H9 (cell line): ENCODE data around the gene KCND1. TPM values are rescaled to one million over a fixed set of nuclear protein-coding genes. Genes with fewer than 3 reads are reported as not detected.

ENCODE experiments used
- DNase-seq: peaks from one replicate; pipeline ENCODE4 v3.0.0-alpha.2; 2017
- H2AFZ ChIP-seq: one replicate; pipeline ENCODE4 v1.6.1; 2013; ENCODE audit warnings: mild to moderate bottlenecking, low read length, control low read depth, moderate library complexity
- H2AK5ac ChIP-seq: 2 replicates; pipeline ENCODE4 v1.6.1; 2013; ENCODE audit warnings: low read length, control low read depth, mixed read lengths; ENCODE audit not compliant: insufficient read length
- H2BK120ac ChIP-seq: one replicate; pipeline ENCODE4 v1.6.1; 2013; ENCODE audit warnings: low read depth, mild to moderate bottlenecking, low read length, control low read depth, inconsistent platforms; ENCODE audit not compliant: poor library complexity, severe bottlenecking
- H2BK12ac ChIP-seq: 2 replicates; pipeline ENCODE4 v1.6.1; 2013; ENCODE audit warnings: low read length, control low read depth, mixed read lengths, low read depth; ENCODE audit not compliant: insufficient read length
- H2BK15ac ChIP-seq: 2 replicates; pipeline ENCODE4 v1.6.1; 2013; ENCODE audit warnings: low read depth, low read length, control low read depth
- H2BK20ac ChIP-seq: one replicate; pipeline ENCODE4 v1.6.1; 2013; ENCODE audit warnings: low read depth, mild to moderate bottlenecking, low read length, control low read depth, inconsistent platforms; ENCODE audit not compliant: poor library complexity, severe bottlenecking
- H2BK5ac ChIP-seq: 2 replicates; pipeline ENCODE4 v1.6.1; 2013; ENCODE audit warnings: low read length, control low read depth, mixed read lengths; ENCODE audit not compliant: insufficient read length
- H3K14ac ChIP-seq: 2 replicates; pipeline ENCODE4 v1.6.1; 2013; ENCODE audit warnings: low read length, control low read depth; ENCODE audit not compliant: insufficient read depth
- H3K18ac ChIP-seq: 2 replicates; pipeline ENCODE4 v1.6.1; 2013; ENCODE audit warnings: low read depth, mild to moderate bottlenecking, mixed read lengths, low read length, control low read depth; ENCODE audit not compliant: insufficient read length
- H3K23ac ChIP-seq: 2 replicates; pipeline ENCODE4 v1.6.1; 2013; ENCODE audit warnings: low read length, control low read depth, mixed read lengths, low read depth; ENCODE audit not compliant: insufficient read length
- H3K23me2 ChIP-seq: 2 replicates; pipeline ENCODE4 v1.6.1; 2013; ENCODE audit warnings: low read depth, mild to moderate bottlenecking, mixed read lengths, low read length, control low read depth; ENCODE audit not compliant: insufficient read length, poor library complexity, severe bottlenecking
- H3K27ac ChIP-seq: 2 replicates; pipeline ENCODE4 v1.5.1; 2013; ENCODE audit warnings: low read length, control low read depth, mixed read lengths, low read depth; ENCODE audit not compliant: insufficient read length
- H3K27me3 ChIP-seq: 2 replicates; pipeline ENCODE4 v1.6.1; 2013; ENCODE audit warnings: low read length, control low read depth, inconsistent platforms; ENCODE audit not compliant: insufficient read depth
- H3K4ac ChIP-seq: 2 replicates; pipeline ENCODE4 v1.6.1; 2013; ENCODE audit warnings: low read depth, mild to moderate bottlenecking, control low read depth, inconsistent platforms, low read length, moderate library complexity
- H3K4me1 ChIP-seq: 2 replicates; pipeline ENCODE4 v1.6.1; 2013; ENCODE audit warnings: low read length, control low read depth, inconsistent platforms; ENCODE audit not compliant: insufficient read depth
- H3K4me2 ChIP-seq: 2 replicates; pipeline ENCODE4 v1.6.1; 2013; ENCODE audit warnings: low read length, control low read depth, mixed read lengths; ENCODE audit not compliant: insufficient read length, insufficient read depth
- H3K56ac ChIP-seq: 2 replicates; pipeline ENCODE4 v1.6.1; 2013; ENCODE audit warnings: low read depth, mild to moderate bottlenecking, mixed read lengths, low read length, control low read depth; ENCODE audit not compliant: insufficient read length
- H3K79me1 ChIP-seq: 2 replicates; pipeline ENCODE4 v1.6.1; 2013; ENCODE audit warnings: low read depth, mild to moderate bottlenecking, moderate library complexity, low read length, control low read depth, inconsistent platforms; ENCODE audit not compliant: insufficient read depth, poor library complexity, severe bottlenecking
- H3K79me2 ChIP-seq: 2 replicates; pipeline ENCODE4 v1.6.1; 2013; ENCODE audit warnings: low read length, control low read depth, inconsistent platforms; ENCODE audit not compliant: insufficient read depth
- H3K9ac ChIP-seq: 2 replicates; pipeline ENCODE4 v1.6.1; 2013; ENCODE audit warnings: low read length, control low read depth, mixed read lengths; ENCODE audit not compliant: insufficient read length; ENCODE audit errors: extremely low read depth
- H3K9me3 ChIP-seq: one replicate; pipeline ENCODE4 v1.6.1; 2013; ENCODE audit warnings: low read depth, low read length, inconsistent platforms; ENCODE audit not compliant: control insufficient read depth
- H3T11ph ChIP-seq: one replicate; pipeline ENCODE4 v1.6.1; 2013; ENCODE audit warnings: mild to moderate bottlenecking, low read length, control low read depth, inconsistent platforms
- H4K20me1 ChIP-seq: one replicate; pipeline ENCODE4 v1.6.1; 2013; ENCODE audit not compliant: control insufficient read depth, insufficient read length, insufficient read depth
- H4K5ac ChIP-seq: 2 replicates; pipeline ENCODE4 v1.6.1; 2013; ENCODE audit warnings: low read depth, mild to moderate bottlenecking, mixed read lengths, low read length, control low read depth; ENCODE audit not compliant: insufficient read length
- H4K8ac ChIP-seq: replicated peaks from 2 replicates; pipeline ENCODE4 v1.6.1; 2013; ENCODE audit warnings: low read length, control low read depth, mixed read lengths, low read depth; ENCODE audit not compliant: insufficient read length
- H4K91ac ChIP-seq: 2 replicates; pipeline ENCODE4 v1.6.1; 2013; ENCODE audit warnings: low read depth, mild to moderate bottlenecking, moderate library complexity, mixed read lengths, low read length, control low read depth; ENCODE audit not compliant: insufficient read length
- H3K27ac Mint-ChIP-seq, 3 experiments: 2 replicates in 2 of 3; 3 replicates in 1 of 3; pipeline ENCODE4 v1.8.0; 2020 to 2021; ENCODE audit warnings: mixed read lengths in 3 of 3, mild to moderate bottlenecking in 1 of 3, moderate library complexity in 1 of 3
- H3K27me3 Mint-ChIP-seq: 2 replicates; pipeline ENCODE4 v1.8.0; 2021; ENCODE audit warnings: low read depth, mild to moderate bottlenecking, moderate library complexity, mixed read lengths
- H3K36me3 Mint-ChIP-seq, 3 experiments: 2 replicates in 2 of 3; 3 replicates in 1 of 3; pipeline ENCODE4 v1.8.0; 2020 to 2021; ENCODE audit warnings: low read depth in 3 of 3, mixed read lengths in 3 of 3; ENCODE audit not compliant: insufficient read depth in 1 of 3
- H3K4me1 Mint-ChIP-seq, 2 experiments: 2 replicates each; pipeline ENCODE4 v1.8.0; 2020; ENCODE audit warnings: mixed read lengths in 2 of 2
- H3K4me3 Mint-ChIP-seq, 2 experiments: 2 replicates in 1 of 2; 3 replicates in 1 of 2; pipeline ENCODE4 v1.8.0; 2020 to 2021; ENCODE audit warnings: mild to moderate bottlenecking in 2 of 2, mixed read lengths in 2 of 2, moderate library complexity in 1 of 2
- H3K9me3 Mint-ChIP-seq, 2 experiments: 2 replicates in 1 of 2; 3 replicates in 1 of 2; pipeline ENCODE4 v1.8.0; 2020; ENCODE audit warnings: mild to moderate bottlenecking in 2 of 2, mixed read lengths in 2 of 2, moderate library complexity in 1 of 2
- WGBS: extraction: QIAGEN DNeasy Blood & Tissue Kit; methylation state at CpG from one replicate; pipeline ENCODE4 v1.1.7; 2013; ENCODE audit warnings: missing lambda C conversion rate, low lambda C conversion rate, mixed read lengths; ENCODE audit not compliant: insufficient read length; ENCODE audit errors: extremely low coverage; 5-methylcytosine and 5-hydroxymethylcytosine counted together
- total RNA-seq: library from RNA; stranded (reverse); gene quantifications from 2 replicates; pipeline ENCODE4 v1.2.1, GENCODE V29; 2021
- TF ChIP-seq, protein P1 (sequence below): fragments of 200-600 bp; sonication (generic); conservative IDR thresholded peaks from 3 replicates; pipeline ENCODE4 v1.8.0; 2021; ENCODE audit warnings: antibody characterized with exemption, mild to moderate bottlenecking

Gene KCND1
- total RNA-seq, 1 experiment from 2014 or later: 5.7 TPM

DNA sequence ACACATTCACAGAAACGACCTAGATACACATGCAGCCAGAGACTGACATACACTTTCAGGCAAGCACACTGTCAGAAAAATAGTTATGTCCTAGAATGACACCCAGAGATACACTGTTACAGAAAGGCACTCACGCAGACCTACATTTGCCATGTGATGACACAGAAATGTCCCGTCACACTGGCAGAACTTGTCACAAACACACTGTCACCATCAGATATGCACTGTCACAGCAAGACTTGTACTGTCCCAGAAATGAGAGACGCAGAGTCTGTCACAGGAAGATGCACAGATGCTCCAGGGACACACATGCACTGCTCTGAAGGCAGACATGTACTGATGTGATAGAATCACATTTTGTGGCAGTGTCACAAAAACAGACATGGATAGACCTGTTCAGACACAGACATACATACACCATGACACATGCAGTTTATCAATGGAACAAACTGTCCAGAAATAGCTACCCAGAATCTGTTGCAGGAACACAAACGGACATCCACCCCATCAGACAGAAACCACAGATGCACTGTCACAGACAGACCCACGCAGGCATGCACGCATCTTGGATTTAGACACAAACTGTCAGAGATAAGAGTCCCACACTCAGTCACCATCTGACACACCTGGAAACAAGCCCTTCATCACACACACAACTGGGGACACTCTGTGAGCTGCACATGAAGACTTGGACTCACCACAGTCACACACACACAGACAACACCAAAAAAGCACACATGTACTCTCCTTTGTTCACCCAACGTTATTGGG lies 51.5 kb downstream of the KCND1 start:
- no peaks in the 10 kb centered on the region for H3K9me3 ChIP-seq
- peaks cover 2% of the 10 kb centered on the region for H4K20me1 ChIP-seq
- H3K27ac ChIP-seq: peak overlapping the region; percentile 29
- H3K23ac ChIP-seq: no peak overlapping the region
- no peak overlapping the region for H4K8ac ChIP-seq
- H3K14ac ChIP-seq: no peak overlapping the region
- H3K4me1 ChIP-seq: peaks cover 11% of the 10 kb centered on the region; the same call in 1 of the 2 replicates
- H2BK20ac ChIP-seq: no peak overlapping the region
- H3K18ac ChIP-seq: no peak overlapping the region
- no peak overlapping the region for H2AFZ ChIP-seq
- H2BK120ac ChIP-seq: no peak overlapping the region
- peak overlapping the region; percentile 95 to 99 for H3K4me3 Mint-ChIP-seq
- no peaks in the 10 kb centered on the region for H3K27me3 ChIP-seq
- H3T11ph ChIP-seq: no peak overlapping the region
- H3K56ac ChIP-seq: no peak overlapping the region
- H2AK5ac ChIP-seq: no peak overlapping the region
- peaks cover 49 to 63% (median 54%) of the 10 kb centered on the region in 3 experiments for H3K36me3 Mint-ChIP-seq
- H4K91ac ChIP-seq: no peak overlapping the region
- WGBS: no CpG with 5 or more reads among the region's 8 CpGs
- no peak overlapping the region for H2BK5ac ChIP-seq
- peaks cover 63 to 76% of the 10 kb centered on the region in 2 experiments for H3K9me3 Mint-ChIP-seq
- no peak overlapping the region for H2BK12ac ChIP-seq
- H2BK15ac ChIP-seq: no peak overlapping the region
- peak overlapping the region; percentile 93 to 97 (median 97) for H3K27ac Mint-ChIP-seq
- DNase-seq: no peak
- peaks cover 3% of the 10 kb centered on the region for H3K79me1 ChIP-seq
- H3K9ac ChIP-seq: peak overlapping the region; percentile 88
- peaks cover 19 to 37% of the 10 kb centered on the region in 2 experiments for H3K4me1 Mint-ChIP-seq
- peaks cover 4% of the 10 kb centered on the region for H3K27me3 Mint-ChIP-seq
- H3K79me2 ChIP-seq: peaks cover 30% of the 10 kb centered on the region
- no peak overlapping the region for H3K4ac ChIP-seq
- H4K5ac ChIP-seq: no peak overlapping the region
- TF ChIP-seq, protein P1, sequence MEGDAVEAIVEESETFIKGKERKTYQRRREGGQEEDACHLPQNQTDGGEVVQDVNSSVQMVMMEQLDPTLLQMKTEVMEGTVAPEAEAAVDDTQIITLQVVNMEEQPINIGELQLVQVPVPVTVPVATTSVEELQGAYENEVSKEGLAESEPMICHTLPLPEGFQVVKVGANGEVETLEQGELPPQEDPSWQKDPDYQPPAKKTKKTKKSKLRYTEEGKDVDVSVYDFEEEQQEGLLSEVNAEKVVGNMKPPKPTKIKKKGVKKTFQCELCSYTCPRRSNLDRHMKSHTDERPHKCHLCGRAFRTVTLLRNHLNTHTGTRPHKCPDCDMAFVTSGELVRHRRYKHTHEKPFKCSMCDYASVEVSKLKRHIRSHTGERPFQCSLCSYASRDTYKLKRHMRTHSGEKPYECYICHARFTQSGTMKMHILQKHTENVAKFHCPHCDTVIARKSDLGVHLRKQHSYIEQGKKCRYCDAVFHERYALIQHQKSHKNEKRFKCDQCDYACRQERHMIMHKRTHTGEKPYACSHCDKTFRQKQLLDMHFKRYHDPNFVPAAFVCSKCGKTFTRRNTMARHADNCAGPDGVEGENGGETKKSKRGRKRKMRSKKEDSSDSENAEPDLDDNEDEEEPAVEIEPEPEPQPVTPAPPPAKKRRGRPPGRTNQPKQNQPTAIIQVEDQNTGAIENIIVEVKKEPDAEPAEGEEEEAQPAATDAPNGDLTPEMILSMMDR: no peak
- no peaks in the 10 kb centered on the region for H3K23me2 ChIP-seq
- peak overlapping the region; percentile 63 for H3K4me2 ChIP-seq
